ENCODE measurements around the gene DCBLD2.
A peak's percentile ranks its signal among the peaks of the same experiment; 100 is the strongest.

Gene DCBLD2, protein sequence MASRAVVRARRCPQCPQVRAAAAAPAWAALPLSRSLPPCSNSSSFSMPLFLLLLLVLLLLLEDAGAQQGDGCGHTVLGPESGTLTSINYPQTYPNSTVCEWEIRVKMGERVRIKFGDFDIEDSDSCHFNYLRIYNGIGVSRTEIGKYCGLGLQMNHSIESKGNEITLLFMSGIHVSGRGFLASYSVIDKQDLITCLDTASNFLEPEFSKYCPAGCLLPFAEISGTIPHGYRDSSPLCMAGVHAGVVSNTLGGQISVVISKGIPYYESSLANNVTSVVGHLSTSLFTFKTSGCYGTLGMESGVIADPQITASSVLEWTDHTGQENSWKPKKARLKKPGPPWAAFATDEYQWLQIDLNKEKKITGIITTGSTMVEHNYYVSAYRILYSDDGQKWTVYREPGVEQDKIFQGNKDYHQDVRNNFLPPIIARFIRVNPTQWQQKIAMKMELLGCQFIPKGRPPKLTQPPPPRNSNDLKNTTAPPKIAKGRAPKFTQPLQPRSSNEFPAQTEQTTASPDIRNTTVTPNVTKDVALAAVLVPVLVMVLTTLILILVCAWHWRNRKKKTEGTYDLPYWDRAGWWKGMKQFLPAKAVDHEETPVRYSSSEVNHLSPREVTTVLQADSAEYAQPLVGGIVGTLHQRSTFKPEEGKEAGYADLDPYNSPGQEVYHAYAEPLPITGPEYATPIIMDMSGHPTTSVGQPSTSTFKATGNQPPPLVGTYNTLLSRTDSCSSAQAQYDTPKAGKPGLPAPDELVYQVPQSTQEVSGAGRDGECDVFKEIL

DNA sequence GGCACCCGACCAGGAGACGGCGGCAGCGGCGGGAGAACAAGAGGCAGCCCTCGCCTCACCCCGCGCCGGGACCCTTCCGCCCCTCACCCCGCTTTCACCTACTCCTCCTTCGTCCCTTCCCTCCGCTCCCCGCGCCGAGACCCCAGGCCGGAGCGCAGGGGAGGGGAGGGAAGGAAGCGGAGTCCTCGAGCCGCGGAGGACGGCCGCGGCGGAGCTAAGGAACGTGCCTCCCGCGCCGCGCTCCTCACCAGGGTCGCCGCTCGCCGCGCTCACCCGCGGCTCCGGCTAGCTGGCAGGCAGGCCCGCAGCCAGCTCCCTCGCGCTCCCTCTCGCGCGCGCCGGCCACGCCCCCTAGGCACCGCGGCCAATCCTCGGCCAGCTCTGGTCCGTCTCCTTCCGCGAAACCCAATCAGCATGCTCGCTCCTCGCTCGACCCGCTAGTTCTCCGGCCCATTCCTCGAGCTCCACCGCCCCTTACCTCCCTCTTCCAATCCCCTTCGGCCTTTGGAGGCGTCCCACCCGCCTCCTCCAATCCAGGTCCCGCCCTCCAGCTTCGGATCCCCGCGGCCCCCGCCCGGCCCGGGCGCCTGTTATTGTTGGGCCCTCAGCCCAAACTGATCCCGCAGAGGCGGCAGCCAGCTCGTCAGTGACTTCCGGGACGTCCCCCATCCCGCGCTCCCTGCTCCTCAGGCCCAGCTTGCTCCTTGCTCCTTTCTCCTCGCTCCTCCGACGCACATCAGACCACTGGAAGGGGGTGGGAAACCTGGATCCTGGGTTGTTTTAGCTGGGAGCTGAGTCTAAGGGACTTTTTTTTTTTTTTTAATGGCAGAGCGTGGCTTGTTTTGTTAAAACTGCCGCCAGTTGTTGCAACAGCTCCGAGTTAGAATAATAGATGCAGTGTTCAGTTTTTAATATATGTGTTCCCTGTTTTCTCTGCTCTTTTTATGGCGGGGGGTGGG lies at the start of gene DCBLD2:
Gene DCBLD2 (minus strand): TSS at position 304 of the 959 bp plus-strand sequence. CDS start 369 bp downstream, outside the sequence.
- DNase-seq, result peak; percentile 99

GRCh38 chr3:98945666-98946065 lies 44.2 kb upstream of the DCBLD2 start:
- no peak for DNase-seq

DNA sequence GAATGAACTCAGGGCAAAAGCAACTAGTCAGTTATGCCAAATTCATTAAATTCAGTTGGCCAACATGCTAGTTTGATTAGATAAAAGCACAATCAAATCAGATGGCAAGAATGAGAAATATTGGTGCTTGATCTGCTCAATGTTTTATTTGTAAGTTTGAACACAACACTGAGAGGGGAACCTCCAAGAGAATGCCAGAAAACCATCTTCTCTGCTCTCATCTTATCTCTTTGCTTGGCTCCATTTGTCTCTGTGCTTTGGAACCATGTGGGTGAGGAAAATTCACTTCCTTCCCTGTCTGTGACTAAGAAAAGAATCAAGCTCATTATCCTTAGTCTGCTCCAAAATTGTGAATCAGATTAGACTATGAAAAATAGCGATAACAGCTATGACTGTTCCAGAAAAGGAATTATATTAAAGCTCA lies 43.6 kb upstream of the DCBLD2 start:
- DNase-seq, result no peak

DNA sequence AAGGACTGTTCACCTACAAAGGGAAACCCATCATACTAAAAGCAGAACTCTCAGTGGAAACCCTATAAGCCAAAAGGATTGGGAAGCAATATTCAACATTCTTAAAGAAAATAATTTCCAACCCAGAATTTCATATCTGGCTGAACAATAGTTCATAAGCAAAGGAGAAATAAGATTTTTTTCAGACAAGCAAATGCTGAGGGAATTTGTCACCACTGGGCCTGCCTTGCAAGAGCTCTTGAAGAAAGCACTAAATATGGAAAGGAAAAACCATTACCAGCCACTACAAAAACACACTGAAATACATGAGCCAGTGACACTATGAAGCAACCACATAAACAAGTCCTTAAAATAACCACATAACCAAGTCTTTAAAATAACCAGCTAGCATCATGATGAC lies 28.9 kb upstream of the DCBLD2 start:
- no peak for DNase-seq

DNA sequence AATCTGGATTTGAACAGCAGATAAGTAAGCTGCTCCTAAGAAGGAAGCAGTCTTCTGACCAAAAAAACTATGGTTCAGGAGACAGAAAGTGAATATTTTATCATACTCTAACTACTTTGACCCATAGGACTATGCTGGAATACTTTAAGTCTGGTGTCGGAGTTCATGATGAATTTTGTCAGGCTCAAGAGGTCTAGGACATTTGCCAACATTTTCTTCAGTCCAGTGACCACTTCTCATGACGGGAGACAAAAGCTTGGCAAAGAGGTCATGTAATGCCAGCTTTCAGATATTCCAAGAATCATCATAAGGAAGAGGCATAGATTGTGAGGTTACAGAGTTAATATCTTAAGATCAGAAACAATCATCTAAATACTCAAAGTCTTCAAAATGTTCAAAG lies 20.5 kb upstream of the DCBLD2 start:
- peak; percentile 16 for DNase-seq

- no peak for DNase-seq
Measured at GRCh38 chr3:98920166-98920565, 18.7 kb upstream of the DCBLD2 start.

- DNase-seq, result no peak
Measured at GRCh38 chr3:98918586-98918985, 17.1 kb upstream of the DCBLD2 start.

- no peak for DNase-seq
Measured at GRCh38 chr3:98917608-98918007, 16.1 kb upstream of the DCBLD2 start.

- DNase-seq, result peak; percentile 86
Measured at GRCh38 chr3:98914210-98915080, 12.9 kb upstream of the DCBLD2 start.

GRCh38 chr3:98912448-98912847 lies 11.0 kb upstream of the DCBLD2 start:
- no peak for DNase-seq

- DNase-seq, result no peak
Measured at GRCh38 chr3:98906230-98906629, 4.7 kb upstream of the DCBLD2 start.

- no peak for DNase-seq
Measured at GRCh38 chr3:98903705-98904481, 2.4 kb upstream of the DCBLD2 start.

DNA sequence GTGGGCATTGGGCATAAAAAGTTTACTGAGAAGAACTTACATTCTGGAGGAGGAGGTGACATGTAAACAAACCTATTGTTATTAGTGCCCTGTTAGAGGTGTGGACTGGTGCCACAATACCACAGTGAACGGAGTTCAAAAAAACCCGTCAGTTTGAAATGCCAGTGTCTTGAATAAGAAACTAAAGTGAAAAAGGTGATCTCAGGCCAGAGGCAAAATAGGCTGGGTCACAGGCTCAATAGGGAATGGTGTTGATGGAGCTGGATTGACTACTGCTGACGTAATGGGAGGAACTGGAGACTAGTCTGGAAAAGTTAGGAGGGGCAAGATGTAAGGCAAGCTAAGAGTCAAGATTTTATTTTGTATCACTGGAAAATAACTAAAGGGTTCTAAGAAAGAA lies 1.6 kb upstream of the DCBLD2 start:
- no peak for DNase-seq

- no peak for DNase-seq
Measured at GRCh38 chr3:98902351-98902740, 851 bp upstream of the DCBLD2 start.

- peak; percentile 87 for DNase-seq
Measured at GRCh38 chr3:98901119-98901391, 440 bp downstream of the DCBLD2 start.

DNA sequence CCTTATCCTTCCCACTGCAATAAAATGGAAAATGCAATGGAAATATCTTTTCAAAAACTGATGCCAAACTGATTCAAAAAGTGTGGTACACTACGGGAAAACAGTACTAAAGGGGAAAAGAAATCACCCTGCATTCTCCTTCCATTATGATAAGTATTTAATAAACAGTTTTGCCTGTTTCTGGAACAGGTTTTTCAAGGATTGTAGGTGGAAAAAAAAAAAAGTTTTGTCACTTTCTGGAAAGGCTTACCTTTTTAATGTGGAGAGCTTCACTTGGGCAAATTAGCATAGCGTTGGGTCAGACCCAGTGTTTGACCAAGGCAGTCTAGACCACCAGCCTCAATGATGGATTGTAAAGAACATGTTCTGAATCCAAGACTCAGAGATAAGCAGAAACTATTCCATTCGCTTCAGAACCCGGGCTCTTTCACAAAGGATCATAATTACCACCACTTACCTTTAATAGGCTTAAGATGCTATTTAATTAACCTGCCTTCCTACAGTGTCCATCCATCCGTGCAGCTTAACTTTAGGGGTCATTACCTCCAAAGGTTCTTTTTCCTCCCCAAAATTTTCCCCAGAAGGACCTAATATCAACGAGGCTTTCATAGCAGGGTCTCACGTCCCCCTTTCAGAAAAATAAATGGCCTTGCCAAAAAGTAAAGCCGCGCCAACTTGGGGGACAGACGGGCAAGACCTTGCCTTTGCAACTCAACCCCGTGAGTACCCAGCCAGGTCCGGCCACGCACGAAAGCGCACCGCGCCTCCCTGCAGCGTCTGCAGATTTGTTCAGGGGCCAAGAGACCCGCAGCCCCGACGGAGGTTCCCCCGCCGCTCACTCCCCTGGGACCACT lies 1.0 kb downstream of the DCBLD2 start:
- no peak for DNase-seq

DNA sequence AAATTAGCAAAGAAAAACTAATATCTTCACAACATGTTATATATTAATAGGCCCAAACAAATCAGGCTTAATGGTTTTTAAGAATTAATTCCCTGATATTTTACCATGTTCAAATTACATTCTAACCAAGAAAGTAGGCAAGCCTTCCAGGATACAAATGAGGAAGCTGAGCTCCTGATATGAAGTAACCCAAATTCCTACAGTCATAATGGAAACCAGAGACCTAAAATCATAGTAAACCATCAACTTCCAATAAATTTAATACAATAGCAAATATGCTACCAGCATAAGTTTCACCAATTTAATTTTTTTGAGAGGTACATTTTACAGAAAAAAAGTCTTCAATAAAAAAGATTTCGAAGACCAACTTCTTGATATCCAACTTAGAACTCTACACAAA lies 3.8 kb downstream of the DCBLD2 start:
- no peak for DNase-seq

GRCh38 chr3:98894791-98895576 lies 6.5 kb downstream of the DCBLD2 start:
- no peak for DNase-seq

GRCh38 chr3:98893740-98894139 lies 7.8 kb downstream of the DCBLD2 start:
- peak; percentile 37 for DNase-seq

DNA sequence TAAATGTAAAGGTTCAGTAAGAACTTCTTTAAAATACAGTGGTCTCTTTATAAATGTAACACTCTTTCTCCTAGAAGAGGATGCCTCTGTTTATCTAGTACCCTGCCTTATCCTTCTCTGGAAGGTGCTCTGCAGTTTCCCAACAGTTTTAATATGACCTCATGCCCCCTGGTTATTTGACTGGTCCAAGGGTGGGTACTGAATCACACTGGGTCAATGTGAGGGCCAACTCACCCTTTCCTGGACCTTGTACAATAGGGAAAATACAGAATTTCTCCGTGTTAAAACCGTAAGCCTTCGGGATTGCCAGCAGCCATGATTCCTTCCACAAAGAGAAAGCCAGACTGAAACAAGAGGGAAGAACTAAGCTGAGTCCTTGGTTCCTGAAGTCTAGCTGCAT lies 9.2 kb downstream of the DCBLD2 start:
- no peak for DNase-seq

All from eye (tissue), 1 donor.